Endothelial cell of umbilical vein (primary cell): Measurements from ENCODE around the gene TCN2. TPM values are rescaled to one million over a fixed set of nuclear protein-coding genes. Genes with fewer than 3 reads are reported as not detected.

ENCODE experiments used
- BruUV-seq: library from RNA; stranded (reverse); fragments of 400-500 nt; replicated peaks from 2 replicates; lab custom pipeline; 2021; lab: Mats Ljungman, UMichigan
- CTCF ChIA-PET: fragments of 300-600, 350-600 bp; sonication (Branson Sonifier 250); formaldehyde crosslinking; loops from one replicate; lab custom pipeline; 2021; ENCODE audit warnings: antibody characterized with exemption, inconsistent platforms; lab: Charles Lee
- POLR2A ChIA-PET: fragments of 300-600, 350-600 bp; sonication (Branson Sonifier 250); formaldehyde crosslinking; loops from one replicate; lab custom pipeline; 2021; ENCODE audit warnings: antibody characterized with exemption, inconsistent platforms; lab: Charles Lee
- DNase-seq: peaks from one replicate; pipeline ENCODE4 v3.0.0-alpha.2; 2011; ENCODE audit warnings: low read depth, low spot score
- FAIRE-seq: peaks from 2 replicates; lab custom pipeline; 2011; peaks lifted over from hg19 to GRCh38; lab: Jason Lieb, UNC
- H2AFZ ChIP-seq: 2 replicates; pipeline ENCODE4 v1.6.0; 2012; ENCODE audit warnings: low read depth, low read length, control low read depth, inconsistent platforms
- H3K27ac ChIP-seq: 2 replicates; pipeline ENCODE4 v1.5.1; 2011; ENCODE audit warnings: low read depth, mild to moderate bottlenecking, control low read depth, low read length, moderate library complexity; ENCODE audit not compliant: insufficient read depth
- H3K27me3 ChIP-seq, 2 experiments: 2 replicates each; pipeline versions ENCODE4 v1.6.0 to v1.6.1; 2011; ENCODE audit warnings: low read length in 2 of 2, mixed read lengths in 1 of 2; ENCODE audit not compliant: control insufficient read depth in 2 of 2, insufficient read depth in 2 of 2
- H3K36me3 ChIP-seq, 2 experiments: 2 replicates in 1 of 2; 3 replicates in 1 of 2; pipeline ENCODE4 v1.5.1; 2011; ENCODE audit warnings: low read length in 2 of 2, mild to moderate bottlenecking in 1 of 2, moderate library complexity in 1 of 2; ENCODE audit not compliant: control insufficient read depth in 2 of 2, insufficient read depth in 2 of 2; ENCODE audit errors: extremely low read depth in 1 of 2
- H3K4me1 ChIP-seq: 3 replicates; pipeline ENCODE4 v1.5.1; 2011; ENCODE audit warnings: mild to moderate bottlenecking, low read length; ENCODE audit not compliant: control insufficient read depth, insufficient read depth; ENCODE audit errors: extremely low read depth
- H3K4me2 ChIP-seq: 2 replicates; pipeline ENCODE4 v1.6.1; 2011; ENCODE audit warnings: low read length, control low read depth, mixed read lengths; ENCODE audit not compliant: insufficient read depth
- H3K4me3 ChIP-seq, 3 experiments: fragments of 200-600 bp in 1 of 3; sonication (generic), shearing (Covaris generic) in 1 of 3; replicated peaks in 1 of 3; 2 replicates each; pipeline ENCODE4 v1.5.1; 2011 to 2016; ENCODE audit warnings: control low read depth in 3 of 3, low read length in 3 of 3, mild to moderate bottlenecking in 2 of 3, inconsistent platforms in 1 of 3, low read depth in 1 of 3, moderate library complexity in 1 of 3; ENCODE audit not compliant: insufficient read depth in 1 of 3
- H3K79me2 ChIP-seq: 2 replicates; pipeline ENCODE4 v1.6.0; 2012; ENCODE audit warnings: low read length, inconsistent platforms; ENCODE audit not compliant: control insufficient read depth, insufficient read depth
- H3K9ac ChIP-seq: replicated peaks from 2 replicates; pipeline ENCODE3; 2011; ENCODE audit warnings: low read length, control low read depth; ENCODE audit not compliant: insufficient read depth; ENCODE audit errors: extremely low read depth
- H3K9me1 ChIP-seq: replicated peaks from 3 replicates; pipeline ENCODE4 v1.6.0; 2011; ENCODE audit warnings: mild to moderate bottlenecking, low read length; ENCODE audit not compliant: control insufficient read depth, insufficient read depth; ENCODE audit errors: extremely low read depth
- H3K9me3 ChIP-seq: replicated peaks from 2 replicates; pipeline ENCODE4 v1.5.1; 2012; ENCODE audit warnings: low read length, inconsistent platforms; ENCODE audit not compliant: control insufficient read depth, insufficient read depth
- H4K20me1 ChIP-seq: replicated peaks from 2 replicates; pipeline ENCODE3; 2011; ENCODE audit warnings: mild to moderate bottlenecking, low read length; ENCODE audit not compliant: control insufficient read depth, insufficient read depth; ENCODE audit errors: extremely low read depth
- EZH2 ChIP-seq: IDR thresholded peaks from 2 replicates; pipeline ENCODE4 v1.6.1; 2012; ENCODE audit warnings: borderline replicate concordance, low read depth, mild to moderate bottlenecking, moderate library complexity, low read length, inconsistent platforms; ENCODE audit not compliant: severe bottlenecking
- FOS ChIP-seq: IDR thresholded peaks from 2 replicates; pipeline ENCODE4 v1.6.1; 2011; ENCODE audit warnings: mild to moderate bottlenecking, low read length, moderate library complexity, borderline replicate concordance; ENCODE audit not compliant: insufficient read depth
- GATA2 ChIP-seq: IDR thresholded peaks from 2 replicates; pipeline ENCODE4 v1.7.0; 2011; ENCODE audit warnings: low read depth, mild to moderate bottlenecking, moderate library complexity, mixed read lengths, low read length; ENCODE audit not compliant: insufficient read length, insufficient read depth
- JUN ChIP-seq: IDR thresholded peaks from 2 replicates; pipeline ENCODE4 v1.6.1; 2011; ENCODE audit warnings: borderline replicate concordance, low read depth; ENCODE audit not compliant: insufficient read length, insufficient read depth
- MYC ChIP-seq: IDR thresholded peaks from one replicate; pipeline ENCODE4 v1.6.1; 2011; ENCODE audit warnings: mild to moderate bottlenecking, low read depth, low read length
- POLR2A ChIP-seq: IDR thresholded peaks from 2 replicates; pipeline ENCODE4 v1.6.1; 2012; ENCODE audit warnings: low read depth, mild to moderate bottlenecking, control low read depth, low read length
- dilution Hi-C: fragments of 300-500 bp; cut with MboI; formaldehyde crosslinking; loops from one replicate; pipeline ENCODE4 v1.15.0; 2019; ENCODE audit warnings: low sequenced_read_pairs; ENCODE audit not compliant: extremely low pct_ligation_motif_present
- intact Hi-C: fragments of 100-400 bp; cut with micrococcal nuclease; formaldehyde crosslinking; loops from one replicate; pipeline ENCODE4 v1.10.0; 2022
- polyA plus RNA-seq, 4 experiments: library from polyadenylated mRNA; depleted of rRNA in 3 of 4; stranded (reverse) in 3 of 4; unstranded in 1 of 4; fragments of >200 nt; gene quantifications; 2 replicates each; pipeline versions ENCODE4 v1.2.1 to v1.2.3, GENCODE V29; 2011 to 2012; ENCODE audit warnings: missing spikeins in 1 of 4
- total RNA-seq: library from RNA; stranded (reverse); gene quantifications from 2 replicates; pipeline ENCODE4 v1.2.3, GENCODE V29; 2021
- TF ChIP-seq, protein P1 (sequence below), 2 donors: IDR thresholded peaks; 1 replicate in 1 of 2; 2 replicates in 1 of 2; pipeline ENCODE4 v1.5.1; 2011; ENCODE audit warnings: low read length in 2 of 2, mild to moderate bottlenecking in 2 of 2, moderate library complexity in 2 of 2, control low read depth in 1 of 2, inconsistent platforms in 1 of 2, low read depth in 1 of 2; ENCODE audit not compliant: insufficient read depth in 1 of 2; ENCODE audit errors: extremely low read depth in 1 of 2

TCN2 gene
- total and polyA plus RNA-seq, 2 donors (not counting 3 experiments of a cell fraction or from before 2014, with no cell fraction given) = 80.6 to 188 TPM

DNA sequence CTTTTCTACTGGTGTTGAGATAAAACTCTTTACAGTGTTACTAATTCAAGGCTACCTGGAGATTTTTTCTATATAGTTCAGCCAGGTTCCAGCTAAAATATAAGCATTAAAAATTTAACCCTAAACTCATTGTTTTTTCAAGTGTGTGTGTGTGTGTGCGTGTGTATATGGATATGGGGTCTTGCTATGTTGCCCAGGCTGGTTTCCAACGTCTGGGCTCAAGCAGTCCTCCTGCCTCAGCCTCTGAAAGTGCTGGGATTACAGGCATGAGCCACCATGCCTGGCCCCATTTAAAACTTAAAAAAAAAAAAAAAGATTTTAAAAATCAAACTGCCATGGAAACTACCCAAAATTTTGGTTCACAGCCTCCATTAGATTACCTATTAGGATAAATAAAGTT, 10.8 kb upstream of the TCN2 start:
- TF ChIP-seq FOS = no peak
- TF ChIP-seq MYC = no peak
- TF ChIP-seq EZH2 = no peak
- no peak for TF ChIP-seq GATA2
- H3K4me2 ChIP-seq = no peak overlapping the region
- H3K4me3 ChIP-seq = no peak overlapping the region
- no peaks in the 10 kb centered on the region for H3K36me3 ChIP-seq
- intact Hi-C loops (no loop called here), dilution Hi-C loops (no loop called here)
- BruUV-seq = no TSS peak
- peaks cover under 1% of the 10 kb centered on the region for H3K4me1 ChIP-seq
- no peak for DNase-seq
- no peak for FAIRE-seq
- H3K79me2 ChIP-seq = peaks cover 5% of the 10 kb centered on the region
- no peaks in the 10 kb centered on the region for H3K27me3 ChIP-seq
- ChIA-PET CTCF (interaction anchor here (1.0 to 1.9 kb wide), 2 partner anchors 10 to 159 kb away, joined by 5 to 7 read pairs; no protein-coding TSS in a partner anchor), POLR2A (interaction anchor here (0.7 kb wide), 1 partner anchor 8 kb away, joined by 3 read pairs; no protein-coding TSS in a partner anchor)
- no peaks in the 10 kb centered on the region for H3K9me1 ChIP-seq
- no peak overlapping the region for H3K27ac ChIP-seq
- H2AFZ ChIP-seq = no peak overlapping the region
- no peak overlapping the region for H3K9ac ChIP-seq
- no peaks in the 10 kb centered on the region for H4K20me1 ChIP-seq
- no peaks in the 10 kb centered on the region for H3K9me3 ChIP-seq

DNA sequence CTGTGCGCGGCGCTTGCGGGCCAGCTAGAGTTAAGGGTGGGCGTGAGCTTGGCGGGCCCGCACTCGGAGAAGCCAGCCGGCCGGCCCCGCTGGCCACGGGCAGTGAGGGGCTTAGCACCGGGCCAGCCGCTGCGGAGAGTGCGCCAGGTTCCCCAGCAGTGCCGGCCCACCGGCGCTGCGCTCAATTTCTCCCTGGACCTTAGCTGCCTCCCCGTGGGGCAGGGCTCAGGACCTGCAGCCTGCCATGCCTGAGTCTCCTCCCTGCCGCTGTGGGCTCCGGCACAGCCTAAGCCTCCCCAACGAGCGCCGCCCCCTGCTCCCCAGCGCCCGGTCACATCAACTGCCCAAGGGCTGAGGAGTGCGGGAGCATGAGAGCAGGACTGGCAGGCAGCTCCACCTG, 10.1 kb upstream of the TCN2 start:
- dilution Hi-C loops = no loop called here
- POLR2A ChIA-PET = no interaction called here
- no TSS peak for BruUV-seq

More for the DNA sequence above, 10.1 kb upstream of the TCN2 start:
- Histone ChIP-seq H3K27me3 (no peaks in the 10 kb centered on the region), H3K9ac (no peak overlapping the region), H3K9me1 (no peaks in the 10 kb centered on the region), H3K27ac (no peak overlapping the region), H3K36me3 (no peaks in the 10 kb centered on the region), H3K79me2 (no peaks in the 10 kb centered on the region), H2AFZ (no peak overlapping the region), H3K9me3 (no peaks in the 10 kb centered on the region), H3K4me2 (no peak overlapping the region), H4K20me1 (no peaks in the 10 kb centered on the region), H3K4me3 (no peak overlapping the region), H3K4me1 (no peaks in the 10 kb centered on the region)
- CTCF ChIA-PET = interaction anchor here (1.3 to 1.9 kb wide), 3 partner anchors 9 to 158 kb away, joined by 4 to 7 read pairs (median 4); partner anchors contain the start of gene TCN2
- no peak for DNase-seq
- TF ChIP-seq, protein P1, sequence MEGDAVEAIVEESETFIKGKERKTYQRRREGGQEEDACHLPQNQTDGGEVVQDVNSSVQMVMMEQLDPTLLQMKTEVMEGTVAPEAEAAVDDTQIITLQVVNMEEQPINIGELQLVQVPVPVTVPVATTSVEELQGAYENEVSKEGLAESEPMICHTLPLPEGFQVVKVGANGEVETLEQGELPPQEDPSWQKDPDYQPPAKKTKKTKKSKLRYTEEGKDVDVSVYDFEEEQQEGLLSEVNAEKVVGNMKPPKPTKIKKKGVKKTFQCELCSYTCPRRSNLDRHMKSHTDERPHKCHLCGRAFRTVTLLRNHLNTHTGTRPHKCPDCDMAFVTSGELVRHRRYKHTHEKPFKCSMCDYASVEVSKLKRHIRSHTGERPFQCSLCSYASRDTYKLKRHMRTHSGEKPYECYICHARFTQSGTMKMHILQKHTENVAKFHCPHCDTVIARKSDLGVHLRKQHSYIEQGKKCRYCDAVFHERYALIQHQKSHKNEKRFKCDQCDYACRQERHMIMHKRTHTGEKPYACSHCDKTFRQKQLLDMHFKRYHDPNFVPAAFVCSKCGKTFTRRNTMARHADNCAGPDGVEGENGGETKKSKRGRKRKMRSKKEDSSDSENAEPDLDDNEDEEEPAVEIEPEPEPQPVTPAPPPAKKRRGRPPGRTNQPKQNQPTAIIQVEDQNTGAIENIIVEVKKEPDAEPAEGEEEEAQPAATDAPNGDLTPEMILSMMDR (IDR thresholded peaks at IDR 0.05; ENCODE audit: extremely low read depth in 1 of 2, insufficient read depth in 1 of 2, low read depth in 1 of 2, low read length in 2 of 2) = no peak
- no peak for TF ChIP-seq EZH2
- TF ChIP-seq POLR2A = no peak
- no peak for TF ChIP-seq JUN
- TF ChIP-seq MYC = no peak
- TF ChIP-seq FOS = no peak
- intact Hi-C loops = no loop called here
- no peak for FAIRE-seq
